ENCODE measurements around the gene CHN1.
A peak's percentile ranks its signal among the peaks of the same experiment; 100 is the strongest.

The CHN1 gene

DNA sequence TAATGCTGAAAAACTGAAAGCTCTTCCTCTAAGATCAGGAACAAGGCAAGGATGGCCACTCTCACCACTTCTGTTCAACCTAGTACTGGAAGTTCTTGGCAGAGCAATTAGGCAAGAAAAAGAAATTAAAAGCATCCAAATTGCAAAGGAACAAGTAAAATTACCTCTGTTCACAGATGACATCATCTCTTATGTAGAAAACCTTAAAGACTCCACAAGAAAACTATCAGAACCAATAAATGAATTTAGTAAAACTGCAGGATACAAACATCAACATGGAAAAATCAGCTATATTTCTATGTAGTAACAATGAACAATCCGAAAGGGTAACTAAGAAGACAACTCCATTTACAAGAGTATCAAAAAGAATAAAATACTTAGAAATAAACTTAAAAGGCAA lies 112.2 kb downstream of the CHN1 start:
- H2BK5ac ChIP-seq (ENCODE audit: low read depth, low read length, poor library complexity), result no peak overlapping the region
- no peaks in the 10 kb centered on the region for H3K36me3 ChIP-seq (ENCODE audit: control insufficient read depth in 1 of 2, insufficient read depth in 2 of 2, low read length in 2 of 2)
- H3K79me2 ChIP-seq (ENCODE audit: control insufficient read depth, insufficient read depth, low read length, poor library complexity), result no peaks in the 10 kb centered on the region
- no peaks in the 10 kb centered on the region for H3K9me3 ChIP-seq (ENCODE audit: insufficient read depth, low read depth, low read length)
- H3K4ac ChIP-seq (ENCODE audit: low read depth, low read length), result no peak overlapping the region
- DNase-seq, result peak in 1 of 2 donors; percentile 23
- whole genome bisulfite sequencing (ENCODE audit: extremely low coverage, insufficient coverage, insufficient read length), result no CpG with 5 or more reads among the region's 1 CpG
- H3K27ac ChIP-seq (ENCODE audit: low read depth, low read length), result no peak overlapping the region
- H4K8ac ChIP-seq (ENCODE audit: low read depth, low read length), result no peak overlapping the region
- H2BK12ac ChIP-seq (ENCODE audit: low read length), result no peak overlapping the region
- H2AFZ ChIP-seq (ENCODE audit: insufficient read depth, low read length, poor library complexity), result no peak overlapping the region
- H4K91ac ChIP-seq (ENCODE audit: low read depth, low read length), result no peak overlapping the region
- no peak overlapping the region for H3K9ac ChIP-seq (ENCODE audit: low read length)
- H4K12ac ChIP-seq (ENCODE audit: low read depth, low read length), result no peak overlapping the region
- no peaks in the 10 kb centered on the region for H3K27me3 ChIP-seq (ENCODE audit: insufficient read depth, low read length)
- peaks cover 0 to 5% of the 10 kb centered on the region in 2 experiments for H3K4me1 ChIP-seq (ENCODE audit: control insufficient read depth in 1 of 2, insufficient read depth in 2 of 2, low read length in 2 of 2)
- no peak overlapping the region for H2AK5ac ChIP-seq (ENCODE audit: low read length)
- H3K4me2 ChIP-seq (ENCODE audit: low read length), result no peak overlapping the region
- H2BK120ac ChIP-seq (ENCODE audit: insufficient read depth, low read length, poor library complexity), result no peak overlapping the region
- H3K79me1 ChIP-seq (ENCODE audit: low read length), result no peaks in the 10 kb centered on the region
- H3K14ac ChIP-seq (ENCODE audit: low read length), result no peak overlapping the region
- no peak overlapping the region for H3K4me3 ChIP-seq (ENCODE audit: low read depth, low read length)
- H3K18ac ChIP-seq (ENCODE audit: low read length), result no peak overlapping the region
- no peak overlapping the region for H3K23ac ChIP-seq (ENCODE audit: low read length)

DNA sequence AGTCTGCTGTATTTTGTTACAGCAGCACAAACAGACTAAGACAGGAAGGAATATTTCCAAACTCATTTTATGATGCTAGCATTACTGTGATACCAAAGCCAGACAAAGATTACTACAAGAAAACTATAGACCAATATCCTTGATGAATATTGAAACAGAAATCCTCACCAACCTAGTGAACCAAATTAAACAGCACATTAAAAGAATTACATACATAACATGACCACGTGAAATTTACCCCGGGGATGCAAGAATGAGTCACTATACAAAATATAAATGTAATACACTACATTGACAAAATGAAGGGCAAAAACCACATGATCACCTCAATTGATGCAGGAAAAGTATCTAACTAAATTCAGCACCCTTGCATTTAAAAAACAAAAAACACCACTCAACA lies 112.6 kb downstream of the CHN1 start:
- H2AK5ac ChIP-seq (ENCODE audit: low read length), result no peak overlapping the region
- H2BK120ac ChIP-seq (ENCODE audit: insufficient read depth, low read length, poor library complexity), result no peak overlapping the region
- H3K9ac ChIP-seq (ENCODE audit: low read length), result no peak overlapping the region
- H3K27ac ChIP-seq (ENCODE audit: low read depth, low read length), result no peak overlapping the region
- no peaks in the 10 kb centered on the region for H3K36me3 ChIP-seq (ENCODE audit: control insufficient read depth in 1 of 2, insufficient read depth in 2 of 2, low read length in 2 of 2)
- H3K27me3 ChIP-seq (ENCODE audit: insufficient read depth, low read length), result no peaks in the 10 kb centered on the region
- no peak overlapping the region for H2BK5ac ChIP-seq (ENCODE audit: low read depth, low read length, poor library complexity)
- peaks cover 0 to 5% of the 10 kb centered on the region in 2 experiments for H3K4me1 ChIP-seq (ENCODE audit: control insufficient read depth in 1 of 2, insufficient read depth in 2 of 2, low read length in 2 of 2)
- no peak for DNase-seq
- H3K14ac ChIP-seq (ENCODE audit: low read length), result no peak overlapping the region
- H2BK12ac ChIP-seq (ENCODE audit: low read length), result no peak overlapping the region
- H4K12ac ChIP-seq (ENCODE audit: low read depth, low read length), result no peak overlapping the region
- no peak overlapping the region for H3K4ac ChIP-seq (ENCODE audit: low read depth, low read length)
- H3K4me3 ChIP-seq (ENCODE audit: low read depth, low read length), result no peak overlapping the region
- H3K23ac ChIP-seq (ENCODE audit: low read length), result no peak overlapping the region
- no peaks in the 10 kb centered on the region for H3K9me3 ChIP-seq (ENCODE audit: insufficient read depth, low read depth, low read length)
- H3K79me1 ChIP-seq (ENCODE audit: low read length), result no peaks in the 10 kb centered on the region
- no CpG with 5 or more reads among the region's 2 CpGs for WGBS (ENCODE audit: extremely low coverage, insufficient coverage, insufficient read length)
- H3K79me2 ChIP-seq (ENCODE audit: control insufficient read depth, insufficient read depth, low read length, poor library complexity), result no peaks in the 10 kb centered on the region
- no peak overlapping the region for H4K8ac ChIP-seq (ENCODE audit: low read depth, low read length)
- H2AFZ ChIP-seq (ENCODE audit: insufficient read depth, low read length, poor library complexity), result no peak overlapping the region
- no peak overlapping the region for H3K18ac ChIP-seq (ENCODE audit: low read length)
- no peak overlapping the region for H3K4me2 ChIP-seq (ENCODE audit: low read length)
- no peak overlapping the region for H4K91ac ChIP-seq (ENCODE audit: low read depth, low read length)

DNA sequence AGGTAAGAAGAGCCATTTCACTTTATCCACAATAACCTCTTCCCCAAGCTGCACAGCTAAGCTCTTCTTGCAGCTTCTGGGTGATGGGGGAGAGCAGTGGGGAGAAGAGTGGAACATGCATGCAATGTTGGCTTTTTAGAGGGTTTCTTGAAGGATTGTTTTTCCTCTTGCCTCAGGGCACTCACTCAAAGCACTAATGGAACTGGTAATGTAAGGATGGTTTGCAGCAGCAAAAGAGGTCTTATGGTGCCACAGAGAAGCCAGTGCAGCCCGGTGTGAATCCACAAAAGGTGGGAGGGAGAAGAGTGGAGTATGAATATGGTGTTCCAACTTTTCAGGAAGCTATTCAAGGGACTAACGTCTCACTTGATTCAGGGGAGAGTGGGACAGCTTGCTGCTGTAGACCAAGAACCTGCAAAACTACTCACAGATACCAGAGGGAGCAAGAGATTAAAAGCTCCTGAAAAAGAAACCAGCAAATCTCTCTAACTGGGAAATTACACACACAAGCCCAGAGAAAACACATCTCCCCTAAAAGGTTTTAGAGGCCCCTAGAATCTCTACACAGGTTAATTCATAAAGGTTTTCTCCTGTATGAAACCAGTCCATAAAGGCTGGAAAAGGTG lies 116.4 kb downstream of the CHN1 start:
- H3K4ac ChIP-seq (ENCODE audit: low read depth, low read length), result no peak overlapping the region
- H4K12ac ChIP-seq (ENCODE audit: low read depth, low read length), result no peak overlapping the region
- H3K4me3 ChIP-seq (ENCODE audit: low read depth, low read length), result no peak overlapping the region
- no peak overlapping the region for H3K14ac ChIP-seq (ENCODE audit: low read length)
- H2AK5ac ChIP-seq (ENCODE audit: low read length), result no peak overlapping the region
- no peak overlapping the region for H4K91ac ChIP-seq (ENCODE audit: low read depth, low read length)
- H3K9me3 ChIP-seq (ENCODE audit: insufficient read depth, low read depth, low read length), result no peaks in the 10 kb centered on the region
- no peaks in the 10 kb centered on the region for H3K27me3 ChIP-seq (ENCODE audit: insufficient read depth, low read length)
- no peaks in the 10 kb centered on the region for H3K36me3 ChIP-seq (ENCODE audit: control insufficient read depth in 1 of 2, insufficient read depth in 2 of 2, low read length in 2 of 2)
- no peaks in the 10 kb centered on the region for H3K79me1 ChIP-seq (ENCODE audit: low read length)
- no peaks in the 10 kb centered on the region for H3K79me2 ChIP-seq (ENCODE audit: control insufficient read depth, insufficient read depth, low read length, poor library complexity)
- peaks cover 0 to 5% of the 10 kb centered on the region in 2 experiments for H3K4me1 ChIP-seq (ENCODE audit: control insufficient read depth in 1 of 2, insufficient read depth in 2 of 2, low read length in 2 of 2)
- H3K27ac ChIP-seq (ENCODE audit: low read depth, low read length), result no peak overlapping the region
- no peak overlapping the region for H4K8ac ChIP-seq (ENCODE audit: low read depth, low read length)
- no peak overlapping the region for H2AFZ ChIP-seq (ENCODE audit: insufficient read depth, low read length, poor library complexity)
- no peak overlapping the region for H2BK12ac ChIP-seq (ENCODE audit: low read length)
- no peak overlapping the region for H2BK5ac ChIP-seq (ENCODE audit: low read depth, low read length, poor library complexity)
- no peak overlapping the region for H3K23ac ChIP-seq (ENCODE audit: low read length)
- H2BK120ac ChIP-seq (ENCODE audit: insufficient read depth, low read length, poor library complexity), result no peak overlapping the region
- peak in 1 of 2 donors; percentile 6 for DNase-seq
- H3K4me2 ChIP-seq (ENCODE audit: low read length), result peak overlapping the region; percentile 48
- WGBS (ENCODE audit: extremely low coverage, insufficient coverage, insufficient read length), result no CpG with 5 or more reads among the region's 2 CpGs
- H3K18ac ChIP-seq (ENCODE audit: low read length), result no peak overlapping the region
- no peak overlapping the region for H3K9ac ChIP-seq (ENCODE audit: low read length)

DNA sequence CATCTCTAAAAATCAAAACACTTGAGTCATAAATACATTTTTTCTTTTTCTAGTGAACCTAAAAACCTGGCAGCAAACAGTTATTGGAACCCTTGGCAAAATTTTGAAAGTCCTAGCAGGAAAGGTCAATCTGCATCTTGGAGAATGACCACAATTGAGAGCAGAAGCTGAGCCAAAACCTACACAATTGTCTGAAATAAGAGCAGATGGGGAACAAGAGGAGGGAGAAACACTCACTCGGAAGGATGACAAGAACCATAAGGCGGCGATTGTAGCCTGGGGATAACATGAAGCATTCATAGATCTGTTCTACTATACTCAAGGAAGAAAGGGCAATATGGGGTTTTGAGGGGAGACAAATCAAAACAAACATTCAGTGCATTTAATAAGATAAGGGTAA lies 117.0 kb downstream of the CHN1 start:
- no peak for DNase-seq
- Histone ChIP-seq H3K9me3 (ENCODE audit: insufficient read depth, low read depth, low read length) (no peaks in the 10 kb centered on the region), H3K79me1 (ENCODE audit: low read length) (no peaks in the 10 kb centered on the region), H3K4me2 (ENCODE audit: low read length) (no peak overlapping the region), H3K18ac (ENCODE audit: low read length) (no peak overlapping the region), H3K27me3 (ENCODE audit: insufficient read depth, low read length) (no peaks in the 10 kb centered on the region), H3K23ac (ENCODE audit: low read length) (no peak overlapping the region), H3K9ac (ENCODE audit: low read length) (no peak overlapping the region), H3K4me3 (ENCODE audit: low read depth, low read length) (no peak overlapping the region), H3K14ac (ENCODE audit: low read length) (no peak overlapping the region), H3K36me3 (ENCODE audit: control insufficient read depth in 1 of 2, insufficient read depth in 2 of 2, low read length in 2 of 2) (no peaks in the 10 kb centered on the region), H2AK5ac (ENCODE audit: low read length) (no peak overlapping the region), H3K79me2 (ENCODE audit: control insufficient read depth, insufficient read depth, low read length, poor library complexity) (no peaks in the 10 kb centered on the region), H4K91ac (ENCODE audit: low read depth, low read length) (no peak overlapping the region), H2BK5ac (ENCODE audit: low read depth, low read length, poor library complexity) (no peak overlapping the region), H2AFZ (ENCODE audit: insufficient read depth, low read length, poor library complexity) (no peak overlapping the region), H3K4ac (ENCODE audit: low read depth, low read length) (no peak overlapping the region), H4K8ac (ENCODE audit: low read depth, low read length) (no peak overlapping the region), H2BK12ac (ENCODE audit: low read length) (no peak overlapping the region), H3K27ac (ENCODE audit: low read depth, low read length) (no peak overlapping the region), H4K12ac (ENCODE audit: low read depth, low read length) (no peak overlapping the region), H3K4me1 (ENCODE audit: control insufficient read depth in 1 of 2, insufficient read depth in 2 of 2, low read length in 2 of 2) (peaks cover 0 to 5% of the 10 kb centered on the region in 2 experiments), H2BK120ac (ENCODE audit: insufficient read depth, low read length, poor library complexity) (no peak overlapping the region)
- no CpG with 5 or more reads among the region's 3 CpGs for WGBS (ENCODE audit: extremely low coverage, insufficient coverage, insufficient read length)
